HepG2 (cell line): ENCODE results near the gene TEX261. TPM values are rescaled to one million over a fixed set of nuclear protein-coding genes. Genes with fewer than 3 reads are reported as not detected.

ENCODE experiments used
- ADNP ChIP-seq: sonication (generic); formaldehyde crosslinking; IDR thresholded peaks from 2 replicates; pipeline ENCODE4 v1.4.0; 2020; ENCODE audit warnings: missing genetic modification reagents
- CC2D1A ChIP-seq: sonication (generic); formaldehyde crosslinking; IDR thresholded peaks from 2 replicates; pipeline ENCODE4 v1.8.1; 2023; ENCODE audit warnings: mild to moderate bottlenecking, missing genetic modification reagents
- DMAP1 ChIP-seq: IDR thresholded peaks from 2 replicates; pipeline ENCODE4 v1.6.1; 2016
- MIER2 ChIP-seq: IDR thresholded peaks from 2 replicates; pipeline ENCODE4 v1.6.1; 2016; ENCODE audit warnings: missing biosample characterization, missing genetic modification reagents
- NCOA2 ChIP-seq: sonication (generic); formaldehyde crosslinking; IDR thresholded peaks from 2 replicates; pipeline ENCODE4 v1.8.0; 2022; ENCODE audit warnings: inconsistent platforms
- PRPF4 ChIP-seq: fragments of 200-400 bp; formaldehyde crosslinking; IDR thresholded peaks from 2 replicates; pipeline ENCODE4 v1.6.1; 2016; ENCODE audit warnings: low read length, low read depth; ENCODE audit not compliant: poor library complexity, severe bottlenecking
- TCF7 ChIP-seq: sonication (generic); IDR thresholded peaks from 2 replicates; pipeline ENCODE4 v1.6.1; 2016; ENCODE audit warnings: antibody characterized with exemption, low read depth
- ZFP36 ChIP-seq: fragments of 150-350 bp; IDR thresholded peaks from 2 replicates; pipeline ENCODE4 v1.6.1; 2018; ENCODE audit warnings: borderline replicate concordance, low read length, low read depth; ENCODE audit not compliant: partially characterized antibody
- ZNF496 ChIP-seq: sonication (generic); formaldehyde crosslinking; IDR thresholded peaks from 2 replicates; pipeline ENCODE4 v1.8.1; 2023; ENCODE audit warnings: mild to moderate bottlenecking, moderate library complexity, missing genetic modification reagents; ENCODE audit not compliant: insufficient replicate concordance
- ZNF570 ChIP-seq: sonication (generic); formaldehyde crosslinking; IDR thresholded peaks from 2 replicates; pipeline ENCODE4 v1.4.0; 2020; ENCODE audit warnings: mild to moderate bottlenecking, missing genetic modification reagents, borderline replicate concordance
- polyA plus RNA-seq, 8 experiments: library from polyadenylated mRNA; depleted of rRNA in 3 of 8; stranded (reverse) in 7 of 8; unstranded in 1 of 8; fragments of >200 nt; fragmentation: Illumina TruSeq in 4 of 8; extraction: Trizol in 4 of 8; gene quantifications; 2 replicates each; pipeline versions ENCODE4 v1.2.1 to v1.2.3, GENCODE V29; 2011 to 2016; ENCODE audit warnings: low read depth in 4 of 8, missing spikeins in 1 of 8, mixed read lengths in 1 of 8; ENCODE audit not compliant: insufficient read depth in 1 of 8
- total RNA-seq, 5 experiments: library from RNA; depleted of rRNA; stranded (reverse); fragments of >200 nt; fragmentation: Illumina TruSeq; extraction: Trizol; gene quantifications; 2 replicates each; pipeline ENCODE4 v1.2.3, GENCODE V29; 2016; ENCODE audit warnings: low read depth in 1 of 5
- TF ChIP-seq, protein P1 (sequence below): sonication (generic); formaldehyde crosslinking; IDR thresholded peaks from 2 replicates; pipeline ENCODE4 v1.9.0; 2022; ENCODE audit warnings: missing genetic modification reagents, mild to moderate bottlenecking, borderline replicate concordance
- TF ChIP-seq, protein P2 (sequence below), 2 experiments: sonication (generic) in 1 of 2; formaldehyde crosslinking in 1 of 2; IDR thresholded peaks; 2 replicates each; pipeline versions ENCODE4 v1.4.0 to v1.6.1; 2018 to 2020; ENCODE audit warnings: missing genetic modification reagents in 2 of 2, borderline replicate concordance in 1 of 2, low read depth in 1 of 2, mild to moderate bottlenecking in 1 of 2, missing biosample characterization in 1 of 2
- TF ChIP-seq, protein P3 (sequence below): sonication (generic); formaldehyde crosslinking; IDR thresholded peaks from 2 replicates; pipeline ENCODE4 v1.4.0; 2020; ENCODE audit warnings: mild to moderate bottlenecking, low read depth, missing genetic modification reagents
- TF ChIP-seq, protein P4 (sequence below): sonication (generic); formaldehyde crosslinking; IDR thresholded peaks from one replicate; pipeline ENCODE4 v1.5.1; 2020; ENCODE audit warnings: mild to moderate bottlenecking, missing genetic modification reagents; ENCODE audit errors: not compliant biosample characterization

TEX261 gene
- total and polyA plus RNA-seq, 2 of the 13 experiments (the other 11 are each of a cell fraction or from before 2014, with no cell fraction given), result 43.8 to 78.7 TPM

DNA sequence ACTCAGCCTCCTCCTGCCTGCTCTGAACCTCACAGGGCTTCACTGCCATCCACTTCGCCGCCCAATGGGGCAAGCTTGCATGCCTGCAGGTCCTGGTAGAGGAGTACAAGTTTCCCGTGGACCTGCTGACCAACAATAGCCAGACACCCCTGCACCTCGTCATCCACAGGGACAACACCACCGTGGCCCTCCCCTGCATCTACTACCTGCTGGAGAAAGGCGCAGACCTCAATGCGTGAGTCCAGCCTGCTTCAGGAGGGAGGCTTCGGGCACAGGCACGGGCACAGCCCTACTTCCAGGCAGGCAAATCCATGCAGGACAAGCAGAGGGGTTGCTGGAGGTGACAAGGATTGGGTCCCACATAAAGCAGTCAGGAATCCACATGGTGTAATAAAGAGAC lies 15.0 kb downstream of the TEX261 start (continued):
- TF ChIP-seq ADNP (CRISPR knock-in tag) (no peak), CC2D1A (no peak), PRPF4 (no peak), DMAP1 (CRISPR knock-in tag) (no peak), NCOA2 (CRISPR knock-in tag) (no peak), ZFP36 (no peak), ZNF496 (CRISPR knock-in tag) (no peak), MIER2 (CRISPR knock-in tag) (no peak), TCF7 (no peak), ZNF570 (CRISPR knock-in tag) (no peak)
- TF ChIP-seq, protein P1, sequence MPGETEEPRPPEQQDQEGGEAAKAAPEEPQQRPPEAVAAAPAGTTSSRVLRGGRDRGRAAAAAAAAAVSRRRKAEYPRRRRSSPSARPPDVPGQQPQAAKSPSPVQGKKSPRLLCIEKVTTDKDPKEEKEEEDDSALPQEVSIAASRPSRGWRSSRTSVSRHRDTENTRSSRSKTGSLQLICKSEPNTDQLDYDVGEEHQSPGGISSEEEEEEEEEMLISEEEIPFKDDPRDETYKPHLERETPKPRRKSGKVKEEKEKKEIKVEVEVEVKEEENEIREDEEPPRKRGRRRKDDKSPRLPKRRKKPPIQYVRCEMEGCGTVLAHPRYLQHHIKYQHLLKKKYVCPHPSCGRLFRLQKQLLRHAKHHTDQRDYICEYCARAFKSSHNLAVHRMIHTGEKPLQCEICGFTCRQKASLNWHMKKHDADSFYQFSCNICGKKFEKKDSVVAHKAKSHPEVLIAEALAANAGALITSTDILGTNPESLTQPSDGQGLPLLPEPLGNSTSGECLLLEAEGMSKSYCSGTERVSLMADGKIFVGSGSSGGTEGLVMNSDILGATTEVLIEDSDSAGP, result no peak
- TF ChIP-seq, protein P2, sequence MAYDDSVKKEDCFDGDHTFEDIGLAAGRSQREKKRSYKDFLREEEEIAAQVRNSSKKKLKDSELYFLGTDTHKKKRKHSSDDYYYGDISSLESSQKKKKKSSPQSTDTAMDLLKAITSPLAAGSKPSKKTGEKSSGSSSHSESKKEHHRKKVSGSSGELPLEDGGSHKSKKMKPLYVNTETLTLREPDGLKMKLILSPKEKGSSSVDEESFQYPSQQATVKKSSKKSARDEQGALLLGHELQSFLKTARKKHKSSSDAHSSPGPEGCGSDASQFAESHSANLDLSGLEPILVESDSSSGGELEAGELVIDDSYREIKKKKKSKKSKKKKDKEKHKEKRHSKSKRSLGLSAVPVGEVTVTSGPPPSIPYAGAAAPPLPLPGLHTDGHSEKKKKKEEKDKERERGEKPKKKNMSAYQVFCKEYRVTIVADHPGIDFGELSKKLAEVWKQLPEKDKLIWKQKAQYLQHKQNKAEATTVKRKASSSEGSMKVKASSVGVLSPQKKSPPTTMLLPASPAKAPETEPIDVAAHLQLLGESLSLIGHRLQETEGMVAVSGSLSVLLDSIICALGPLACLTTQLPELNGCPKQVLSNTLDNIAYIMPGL (CRISPR knock-in tag; IDR thresholded peaks at IDR 0.05; ENCODE audit: borderline replicate concordance in 1 of 2, low read depth in 1 of 2), result no peak
- TF ChIP-seq, protein P3, sequence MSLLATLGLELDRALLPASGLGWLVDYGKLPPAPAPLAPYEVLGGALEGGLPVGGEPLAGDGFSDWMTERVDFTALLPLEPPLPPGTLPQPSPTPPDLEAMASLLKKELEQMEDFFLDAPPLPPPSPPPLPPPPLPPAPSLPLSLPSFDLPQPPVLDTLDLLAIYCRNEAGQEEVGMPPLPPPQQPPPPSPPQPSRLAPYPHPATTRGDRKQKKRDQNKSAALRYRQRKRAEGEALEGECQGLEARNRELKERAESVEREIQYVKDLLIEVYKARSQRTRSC (CRISPR knock-in tag), result no peak
- TF ChIP-seq, protein P4, sequence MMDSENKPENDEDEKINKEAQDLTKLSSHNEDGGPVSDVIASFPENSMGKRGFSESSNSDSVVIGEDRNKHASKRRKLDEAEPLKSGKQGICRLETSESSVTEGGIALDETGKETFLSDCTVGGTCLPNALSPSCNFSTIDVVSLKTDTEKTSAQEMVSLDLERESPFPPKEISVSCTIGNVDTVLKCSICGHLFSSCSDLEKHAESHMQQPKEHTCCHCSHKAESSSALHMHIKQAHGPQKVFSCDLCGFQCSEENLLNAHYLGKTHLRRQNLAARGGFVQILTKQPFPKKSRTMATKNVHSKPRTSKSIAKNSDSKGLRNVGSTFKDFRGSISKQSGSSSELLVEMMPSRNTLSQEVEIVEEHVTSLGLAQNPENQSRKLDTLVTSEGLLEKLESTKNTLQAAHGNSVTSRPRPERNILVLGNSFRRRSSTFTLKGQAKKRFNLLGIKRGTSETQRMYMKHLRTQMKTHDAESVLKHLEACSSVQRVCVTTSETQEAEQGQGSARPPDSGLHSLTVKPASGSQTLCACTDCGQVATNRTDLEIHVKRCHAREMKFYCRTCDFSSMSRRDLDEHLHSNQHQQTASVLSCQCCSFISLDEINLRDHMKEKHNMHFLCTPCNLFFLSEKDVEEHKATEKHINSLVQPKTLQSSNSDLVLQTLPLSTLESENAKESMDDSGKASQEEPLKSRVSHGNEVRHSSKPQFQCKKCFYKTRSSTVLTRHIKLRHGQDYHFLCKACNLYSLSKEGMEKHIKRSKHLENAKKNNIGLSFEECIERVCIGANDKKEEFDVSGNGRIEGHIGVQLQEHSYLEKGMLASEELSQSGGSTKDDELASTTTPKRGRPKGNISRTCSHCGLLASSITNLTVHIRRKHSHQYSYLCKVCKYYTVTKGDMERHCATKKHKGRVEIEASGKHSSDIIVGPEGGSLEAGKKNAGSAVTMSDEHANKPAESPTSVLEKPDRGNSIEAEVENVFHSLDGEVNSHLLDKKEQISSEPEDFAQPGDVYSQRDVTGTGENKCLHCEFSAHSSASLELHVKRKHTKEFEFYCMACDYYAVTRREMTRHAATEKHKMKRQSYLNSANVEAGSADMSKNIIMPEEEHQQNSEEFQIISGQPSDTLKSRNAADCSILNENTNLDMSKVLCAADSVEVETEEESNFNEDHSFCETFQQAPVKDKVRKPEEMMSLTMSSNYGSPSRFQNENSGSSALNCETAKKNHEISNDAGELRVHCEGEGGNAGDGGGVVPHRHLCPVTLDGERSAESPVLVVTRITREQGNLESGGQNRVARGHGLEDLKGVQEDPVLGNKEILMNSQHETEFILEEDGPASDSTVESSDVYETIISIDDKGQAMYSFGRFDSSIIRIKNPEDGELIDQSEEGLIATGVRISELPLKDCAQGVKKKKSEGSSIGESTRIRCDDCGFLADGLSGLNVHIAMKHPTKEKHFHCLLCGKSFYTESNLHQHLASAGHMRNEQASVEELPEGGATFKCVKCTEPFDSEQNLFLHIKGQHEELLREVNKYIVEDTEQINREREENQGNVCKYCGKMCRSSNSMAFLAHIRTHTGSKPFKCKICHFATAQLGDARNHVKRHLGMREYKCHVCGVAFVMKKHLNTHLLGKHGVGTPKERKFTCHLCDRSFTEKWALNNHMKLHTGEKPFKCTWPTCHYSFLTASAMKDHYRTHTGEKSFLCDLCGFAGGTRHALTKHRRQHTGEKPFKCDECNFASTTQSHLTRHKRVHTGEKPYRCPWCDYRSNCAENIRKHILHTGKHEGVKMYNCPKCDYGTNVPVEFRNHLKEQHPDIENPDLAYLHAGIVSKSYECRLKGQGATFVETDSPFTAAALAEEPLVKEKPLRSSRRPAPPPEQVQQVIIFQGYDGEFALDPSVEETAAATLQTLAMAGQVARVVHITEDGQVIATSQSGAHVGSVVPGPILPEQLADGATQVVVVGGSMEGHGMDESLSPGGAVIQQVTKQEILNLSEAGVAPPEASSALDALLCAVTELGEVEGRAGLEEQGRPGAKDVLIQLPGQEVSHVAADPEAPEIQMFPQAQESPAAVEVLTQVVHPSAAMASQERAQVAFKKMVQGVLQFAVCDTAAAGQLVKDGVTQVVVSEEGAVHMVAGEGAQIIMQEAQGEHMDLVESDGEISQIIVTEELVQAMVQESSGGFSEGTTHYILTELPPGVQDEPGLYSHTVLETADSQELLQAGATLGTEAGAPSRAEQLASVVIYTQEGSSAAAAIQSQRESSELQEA (CRISPR knock-in tag), result no peak
